22Rv1 (cell line): ENCODE data around the gene PFN2.

Source experiments
- ZFX ChIP-seq: fragments of 450-650 bp; IDR thresholded peaks from 2 replicates; pipeline ENCODE4 v1.6.1; 2017; ENCODE audit warnings: antibody characterized with exemption, borderline replicate concordance
- TF ChIP-seq, protein P1 (sequence below): fragments of 450-650 bp; IDR thresholded peaks from 2 replicates; pipeline ENCODE4 v1.5.1; 2017; ENCODE audit warnings: mild to moderate bottlenecking

DNA sequence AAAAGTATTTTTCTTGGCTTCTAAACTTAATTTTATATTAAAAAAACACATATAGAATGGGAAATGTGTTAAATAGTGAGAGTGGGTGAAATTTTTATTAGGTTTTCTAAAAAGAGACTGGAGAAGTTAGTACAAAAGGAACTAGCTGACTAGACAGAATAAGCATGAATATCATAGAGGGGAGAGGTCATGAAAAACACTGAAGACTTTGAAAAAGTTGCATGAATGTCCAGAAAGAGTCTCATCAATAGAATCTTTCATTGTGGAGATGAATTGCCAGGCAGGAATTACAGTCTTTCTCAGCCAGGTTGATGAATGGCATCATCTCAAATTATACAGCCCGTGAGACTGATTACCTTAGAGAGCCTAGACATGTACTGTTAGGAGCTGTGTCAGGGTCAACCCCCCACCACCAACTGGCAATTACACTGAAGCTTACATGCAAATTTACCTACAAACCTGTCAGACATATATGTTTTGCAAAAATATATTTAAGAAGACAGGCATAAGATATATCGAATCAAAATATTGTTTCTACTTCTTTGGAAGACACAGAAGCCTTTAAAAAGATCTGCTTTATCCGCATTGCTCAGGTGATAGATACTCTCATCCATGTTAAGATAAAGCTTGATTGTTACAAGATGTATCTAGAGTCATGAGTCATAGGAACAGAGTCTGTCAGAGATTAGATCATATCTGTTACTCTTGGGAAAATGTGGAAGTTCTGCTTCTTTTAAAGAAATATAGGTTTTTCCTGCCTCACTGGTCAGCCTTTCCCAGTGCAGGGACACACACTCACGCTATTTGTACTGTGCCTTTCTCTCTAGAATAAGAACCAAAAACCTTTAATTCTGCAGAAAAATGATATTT is 34.8 kb upstream of the PFN2 start:
- TF ChIP-seq, protein P1, sequence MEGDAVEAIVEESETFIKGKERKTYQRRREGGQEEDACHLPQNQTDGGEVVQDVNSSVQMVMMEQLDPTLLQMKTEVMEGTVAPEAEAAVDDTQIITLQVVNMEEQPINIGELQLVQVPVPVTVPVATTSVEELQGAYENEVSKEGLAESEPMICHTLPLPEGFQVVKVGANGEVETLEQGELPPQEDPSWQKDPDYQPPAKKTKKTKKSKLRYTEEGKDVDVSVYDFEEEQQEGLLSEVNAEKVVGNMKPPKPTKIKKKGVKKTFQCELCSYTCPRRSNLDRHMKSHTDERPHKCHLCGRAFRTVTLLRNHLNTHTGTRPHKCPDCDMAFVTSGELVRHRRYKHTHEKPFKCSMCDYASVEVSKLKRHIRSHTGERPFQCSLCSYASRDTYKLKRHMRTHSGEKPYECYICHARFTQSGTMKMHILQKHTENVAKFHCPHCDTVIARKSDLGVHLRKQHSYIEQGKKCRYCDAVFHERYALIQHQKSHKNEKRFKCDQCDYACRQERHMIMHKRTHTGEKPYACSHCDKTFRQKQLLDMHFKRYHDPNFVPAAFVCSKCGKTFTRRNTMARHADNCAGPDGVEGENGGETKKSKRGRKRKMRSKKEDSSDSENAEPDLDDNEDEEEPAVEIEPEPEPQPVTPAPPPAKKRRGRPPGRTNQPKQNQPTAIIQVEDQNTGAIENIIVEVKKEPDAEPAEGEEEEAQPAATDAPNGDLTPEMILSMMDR, result no peak
- TF ChIP-seq ZFX, result no peak
